ENCODE measurements around the gene SCN2B. TPM values are rescaled to one million over a fixed set of nuclear protein-coding genes. Genes with fewer than 3 reads are reported as not detected.

The SCN2B gene
- total RNA-seq, 2 experiments from 2014 or later = 0.06 to 0.10 TPM

GRCh38 chr11:118169300-118170140, 6.9 kb downstream of the SCN2B start:
- POLR2A ChIA-PET = no interaction called here

DNA sequence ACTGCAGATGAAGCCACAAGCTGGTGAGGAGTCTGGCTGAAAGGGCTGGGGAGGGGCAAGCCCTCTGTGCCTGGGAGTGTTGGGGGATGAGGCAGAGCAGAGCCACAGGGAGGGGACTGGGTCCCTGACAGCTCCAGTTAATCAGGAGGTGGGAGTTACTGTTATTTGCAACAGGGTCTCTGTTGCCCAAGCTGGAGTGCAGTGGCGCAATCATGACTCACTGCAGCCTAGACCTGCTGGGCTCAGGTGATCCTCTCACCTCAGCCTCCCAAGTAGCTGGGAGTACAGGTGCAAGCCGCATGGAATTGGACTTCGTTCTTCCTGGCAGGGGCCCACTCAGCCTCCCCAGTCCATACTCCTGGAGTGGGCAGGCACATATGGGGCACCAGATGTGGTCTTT, 7.7 kb downstream of the SCN2B start:
- no peaks in the 10 kb centered on the region for H3K9me3 ChIP-seq (ENCODE audit: low read length)
- TF ChIP-seq EZH2phosphoT487 (IDR thresholded peaks at IDR 0.05; ENCODE audit: borderline replicate concordance, low read depth, low read length) = no peak
- TF ChIP-seq CTCF (conservative IDR thresholded peaks at IDR 0.05; ENCODE audit: low read length) = no peak
- POLR2A ChIA-PET = no interaction called here

More at GRCh38 chr11:118169300-118170140, 6.9 kb downstream of the SCN2B start:
- TF ChIP-seq EZH2phosphoT487 (IDR thresholded peaks at IDR 0.05; ENCODE audit: borderline replicate concordance, low read depth, low read length) (no peak), CTCF (conservative IDR thresholded peaks at IDR 0.05; ENCODE audit: low read length) (no peak)
- Histone ChIP-seq H4K20me1 (ENCODE audit: insufficient read depth, low read length) (no peaks in the 10 kb centered on the region), H3K4me3 (ENCODE audit: low read depth, low read length, poor library complexity, severe bottlenecking) (no peak overlapping the region), H3K79me2 (ENCODE audit: insufficient read depth, low read depth, low read length) (no peaks in the 10 kb centered on the region), H3K9me2 (ENCODE audit: insufficient read depth, low read length) (no peaks in the 10 kb centered on the region), H3K9me3 (ENCODE audit: low read length) (no peaks in the 10 kb centered on the region), H2AFZ (ENCODE audit: low read length) (no peak overlapping the region), H3K4me1 (ENCODE audit: insufficient read depth, low read length, poor library complexity, severe bottlenecking) (no peaks in the 10 kb centered on the region), H3K36me3 (ENCODE audit: insufficient read depth, low read length) (no peaks in the 10 kb centered on the region), H3K4me2 (ENCODE audit: low read length) (no peak overlapping the region), H3K27ac (ENCODE audit: low read depth, low read length, poor library complexity, severe bottlenecking) (no peak overlapping the region)
- CTCF ChIA-PET (ENCODE audit: unreplicated experiment) = interaction anchor here (0.5 kb wide), 1 partner anchor 58 kb away, joined by 5 read pairs; no protein-coding TSS in a partner anchor
- no peak for DNase-seq (ENCODE audit: low spot score)
- BruUV-seq (replicated peaks) = no TSS peak
- intact Hi-C loops (cut with micrococcal nuclease; ENCODE audit: unreplicated experiment) = loop anchor here (10.0 kb wide), 1 partner anchor 355 kb away; no protein-coding TSS in a partner anchor

DNA sequence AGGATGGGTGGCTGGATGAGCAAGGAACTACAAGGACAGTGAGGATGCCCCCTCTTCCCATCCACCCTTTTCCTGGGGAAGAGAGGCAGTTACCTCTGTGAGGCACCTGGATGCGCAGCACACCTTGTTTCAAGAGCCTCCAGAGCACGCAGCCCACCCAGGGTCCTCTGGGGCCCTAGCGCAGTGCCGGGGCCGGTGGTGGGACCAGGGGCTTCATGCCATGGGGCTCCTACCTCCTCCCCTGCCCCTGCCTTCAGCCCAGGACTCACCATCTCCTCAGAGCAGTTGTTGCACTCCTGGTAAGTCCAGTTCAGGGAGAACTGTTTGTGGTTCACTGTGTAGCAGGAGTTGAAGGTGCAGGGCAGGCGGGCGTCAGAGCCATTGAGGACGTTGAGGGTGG, 8.1 kb downstream of the SCN2B start:
- ChIA-PET CTCF (ENCODE audit: unreplicated experiment) (no interaction called here), POLR2A (no interaction called here)
- H3K9me3 ChIP-seq (ENCODE audit: low read length) = no peaks in the 10 kb centered on the region
- H3K27ac ChIP-seq (ENCODE audit: low read depth, low read length, poor library complexity, severe bottlenecking) = no peak overlapping the region
- no peak overlapping the region for H3K4me3 ChIP-seq (ENCODE audit: low read depth, low read length, poor library complexity, severe bottlenecking)
- no peaks in the 10 kb centered on the region for H4K20me1 ChIP-seq (ENCODE audit: insufficient read depth, low read length)
- H3K4me2 ChIP-seq (ENCODE audit: low read length) = no peak overlapping the region
- no peaks in the 10 kb centered on the region for H3K36me3 ChIP-seq (ENCODE audit: insufficient read depth, low read length)
- intact Hi-C loops (cut with micrococcal nuclease; ENCODE audit: unreplicated experiment) = no loop called here
- no peaks in the 10 kb centered on the region for H3K4me1 ChIP-seq (ENCODE audit: insufficient read depth, low read length, poor library complexity, severe bottlenecking)
- no peak for DNase-seq (ENCODE audit: low spot score)
- H3K79me2 ChIP-seq (ENCODE audit: insufficient read depth, low read depth, low read length) = no peaks in the 10 kb centered on the region
- no peak overlapping the region for H2AFZ ChIP-seq (ENCODE audit: low read length)
- no peak for TF ChIP-seq CTCF (conservative IDR thresholded peaks at IDR 0.05; ENCODE audit: low read length)
- TF ChIP-seq EZH2phosphoT487 (IDR thresholded peaks at IDR 0.05; ENCODE audit: borderline replicate concordance, low read depth, low read length) = no peak
- H3K9me2 ChIP-seq (ENCODE audit: insufficient read depth, low read length) = no peaks in the 10 kb centered on the region
- no TSS peak for BruUV-seq (replicated peaks)

More for the DNA sequence above, 7.7 kb downstream of the SCN2B start:
- Histone ChIP-seq H3K9me2 (ENCODE audit: insufficient read depth, low read length) (no peaks in the 10 kb centered on the region), H2AFZ (ENCODE audit: low read length) (no peak overlapping the region), H3K79me2 (ENCODE audit: insufficient read depth, low read depth, low read length) (no peaks in the 10 kb centered on the region), H3K4me1 (ENCODE audit: insufficient read depth, low read length, poor library complexity, severe bottlenecking) (no peaks in the 10 kb centered on the region), H3K27ac (ENCODE audit: low read depth, low read length, poor library complexity, severe bottlenecking) (no peak overlapping the region), H3K36me3 (ENCODE audit: insufficient read depth, low read length) (no peaks in the 10 kb centered on the region), H4K20me1 (ENCODE audit: insufficient read depth, low read length) (no peaks in the 10 kb centered on the region), H3K4me2 (ENCODE audit: low read length) (no peak overlapping the region), H3K4me3 (ENCODE audit: low read depth, low read length, poor library complexity, severe bottlenecking) (no peak overlapping the region)
- BruUV-seq (replicated peaks) = no TSS peak
- intact Hi-C loops (cut with micrococcal nuclease; ENCODE audit: unreplicated experiment) = no loop called here
- no peak for DNase-seq (ENCODE audit: low spot score)
- CTCF ChIA-PET (ENCODE audit: unreplicated experiment) = no interaction called here
